ENCODE measurements around the gene CD200. TPM values are rescaled to one million over a fixed set of nuclear protein-coding genes. Genes with fewer than 3 reads are reported as not detected.

Gene CD200, protein sequence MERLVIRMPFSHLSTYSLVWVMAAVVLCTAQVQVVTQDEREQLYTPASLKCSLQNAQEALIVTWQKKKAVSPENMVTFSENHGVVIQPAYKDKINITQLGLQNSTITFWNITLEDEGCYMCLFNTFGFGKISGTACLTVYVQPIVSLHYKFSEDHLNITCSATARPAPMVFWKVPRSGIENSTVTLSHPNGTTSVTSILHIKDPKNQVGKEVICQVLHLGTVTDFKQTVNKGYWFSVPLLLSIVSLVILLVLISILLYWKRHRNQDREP
- 6.5 TPM for total RNA-seq
- long read RNA-seq, partial matches to known transcripts, result 0 of 7 reads
- long read RNA-seq, other reads (novel, unspliced or antisense), result 1 of 7 reads

DNA sequence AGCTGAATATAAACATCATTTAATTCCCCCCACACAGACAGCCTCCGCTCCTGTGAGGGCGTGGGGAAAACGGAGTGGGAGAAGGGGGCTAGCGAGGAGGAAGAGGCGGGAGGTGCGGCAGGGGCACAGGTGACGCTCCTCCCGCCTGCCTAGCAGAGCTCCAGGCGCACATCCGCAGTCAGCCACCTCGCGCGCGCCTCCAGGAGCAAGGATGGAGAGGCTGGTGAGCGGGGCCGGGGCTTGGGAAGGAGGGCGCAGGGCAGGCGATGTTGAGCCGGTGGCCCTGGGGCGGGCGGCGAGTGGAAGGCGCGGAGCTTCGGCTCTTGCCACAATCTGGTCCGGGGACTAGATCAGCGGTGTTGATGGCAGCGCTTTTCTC lies at the start of gene CD200:
CD200 (plus strand) TSS at position 155 of the 379 bp plus-strand sequence; CDS start at position 212, 57 bp downstream.
- peak within 1 kb of the TSS; percentile 32 for H3K27ac ChIP-seq
- no peaks in the 10 kb centered on the region for H3K36me3 ChIP-seq
- peak within 1 kb of the TSS; percentile 54 for H3K4me3 ChIP-seq
- H3K9me3 ChIP-seq, result no peaks in the 10 kb centered on the region
- TF ChIP-seq, protein P1, sequence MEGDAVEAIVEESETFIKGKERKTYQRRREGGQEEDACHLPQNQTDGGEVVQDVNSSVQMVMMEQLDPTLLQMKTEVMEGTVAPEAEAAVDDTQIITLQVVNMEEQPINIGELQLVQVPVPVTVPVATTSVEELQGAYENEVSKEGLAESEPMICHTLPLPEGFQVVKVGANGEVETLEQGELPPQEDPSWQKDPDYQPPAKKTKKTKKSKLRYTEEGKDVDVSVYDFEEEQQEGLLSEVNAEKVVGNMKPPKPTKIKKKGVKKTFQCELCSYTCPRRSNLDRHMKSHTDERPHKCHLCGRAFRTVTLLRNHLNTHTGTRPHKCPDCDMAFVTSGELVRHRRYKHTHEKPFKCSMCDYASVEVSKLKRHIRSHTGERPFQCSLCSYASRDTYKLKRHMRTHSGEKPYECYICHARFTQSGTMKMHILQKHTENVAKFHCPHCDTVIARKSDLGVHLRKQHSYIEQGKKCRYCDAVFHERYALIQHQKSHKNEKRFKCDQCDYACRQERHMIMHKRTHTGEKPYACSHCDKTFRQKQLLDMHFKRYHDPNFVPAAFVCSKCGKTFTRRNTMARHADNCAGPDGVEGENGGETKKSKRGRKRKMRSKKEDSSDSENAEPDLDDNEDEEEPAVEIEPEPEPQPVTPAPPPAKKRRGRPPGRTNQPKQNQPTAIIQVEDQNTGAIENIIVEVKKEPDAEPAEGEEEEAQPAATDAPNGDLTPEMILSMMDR (IDR thresholded peaks at IDR 0.05), result no peak
- DNase-seq (peak; percentile 72), ATAC-seq (peak; percentile 89)
- H3K27me3 ChIP-seq, result no peaks in the 10 kb centered on the region
- intact Hi-C loops (cut with DNase I), result no loop called here
- H3K4me1 ChIP-seq, result peaks cover 6% of the 10 kb centered on the region

DNA sequence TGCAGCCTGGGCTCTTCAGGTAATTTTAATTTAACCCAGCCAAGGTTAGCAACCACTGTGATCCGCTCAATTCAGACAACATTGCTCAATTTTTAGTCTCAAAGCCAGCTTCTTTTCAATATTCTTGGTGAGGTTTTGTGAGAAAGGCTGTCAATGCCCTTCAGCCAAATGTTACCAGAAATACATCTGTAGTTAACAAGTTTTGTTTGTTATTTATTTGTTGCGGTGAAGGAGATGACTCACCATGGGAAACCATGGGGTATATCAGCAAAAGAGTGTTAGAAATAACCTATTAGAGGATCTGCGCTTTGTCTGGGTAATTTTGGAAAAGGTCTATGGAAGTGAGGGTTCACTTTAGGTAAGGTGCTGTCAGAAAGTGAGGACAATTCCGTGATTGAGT lies 43.9 kb upstream of the CD200 start:
- no peaks in the 10 kb centered on the region for H3K9me3 ChIP-seq
- no peak for ATAC-seq
- TF ChIP-seq, protein P1 (IDR thresholded peaks at IDR 0.05), result no peak
- no peaks in the 10 kb centered on the region for H3K36me3 ChIP-seq
- H3K4me1 ChIP-seq, result peaks cover 3% of the 10 kb centered on the region
- H3K4me3 ChIP-seq, result no peak overlapping the region
- no peaks in the 10 kb centered on the region for H3K27me3 ChIP-seq
- intact Hi-C loops (cut with DNase I), result no loop called here
- DNase-seq, result no peak
- no peak overlapping the region for H3K27ac ChIP-seq

DNA sequence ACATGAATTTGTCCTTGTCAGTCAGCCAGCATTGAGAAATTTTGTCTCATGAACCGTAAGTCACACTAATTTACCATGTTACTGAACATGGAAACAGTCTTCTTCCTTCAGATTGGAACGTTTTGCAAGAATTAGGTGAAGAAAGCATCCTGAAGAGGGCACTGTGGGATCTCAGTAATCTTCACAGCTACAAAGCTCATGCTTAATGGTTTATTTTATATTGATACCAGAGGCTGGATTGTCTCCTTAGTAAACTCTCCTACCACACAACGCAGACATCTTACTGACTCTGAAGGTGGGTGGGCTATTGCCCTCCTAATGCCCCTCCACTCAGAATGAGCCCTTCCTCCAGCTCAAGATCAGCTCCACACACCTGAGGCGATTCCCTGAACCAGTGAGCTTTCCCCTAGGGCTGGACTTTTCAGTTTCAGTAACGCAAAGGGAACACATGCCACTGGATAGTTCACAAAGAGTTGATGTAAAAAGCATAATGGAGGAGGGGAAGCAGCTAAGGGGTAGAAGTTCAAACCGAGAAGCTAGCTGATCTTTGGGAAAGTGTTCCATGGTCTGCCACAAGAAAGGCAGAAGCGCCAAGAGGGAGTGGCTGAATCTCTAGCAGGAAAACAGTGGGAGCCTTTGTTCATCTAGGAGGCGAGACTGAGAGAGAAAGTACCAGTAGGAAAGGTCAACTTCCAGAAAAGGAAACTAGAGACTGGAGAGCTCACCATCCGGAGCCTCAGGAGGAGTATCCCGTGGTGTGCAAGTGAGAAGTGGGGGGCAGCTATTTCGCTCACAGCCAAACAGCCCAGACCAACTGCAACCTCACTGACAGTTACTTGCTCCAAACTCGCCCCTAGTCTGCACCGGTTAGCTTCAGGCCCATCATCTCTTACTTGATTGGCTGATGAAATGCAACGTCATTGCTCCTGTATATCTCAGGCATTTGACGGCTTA lies 39.3 kb upstream of the CD200 start, which contains the start of gene SLC9C1:
SLC9C1 (minus strand) TSS at position 849 of the 954 bp plus-strand sequence. CDS start 7,425 bp downstream, outside the sequence.
- TF ChIP-seq, protein P1 (IDR thresholded peaks at IDR 0.05), result peak; percentile 67
- peak; percentile 91 for ATAC-seq
- no peaks in the 10 kb centered on the region for H3K36me3 ChIP-seq
- peaks cover 3% of the 10 kb centered on the region for H3K4me1 ChIP-seq
- no peaks in the 10 kb centered on the region for H3K9me3 ChIP-seq
- H3K4me3 ChIP-seq, result peak within 1 kb of the TSS; percentile 48
- DNase-seq, result peak; percentile 36
- intact Hi-C loops (cut with DNase I), result no loop called here
- peak within 1 kb of the TSS; percentile 61 for H3K27ac ChIP-seq
- no peaks in the 10 kb centered on the region for H3K27me3 ChIP-seq

DNA sequence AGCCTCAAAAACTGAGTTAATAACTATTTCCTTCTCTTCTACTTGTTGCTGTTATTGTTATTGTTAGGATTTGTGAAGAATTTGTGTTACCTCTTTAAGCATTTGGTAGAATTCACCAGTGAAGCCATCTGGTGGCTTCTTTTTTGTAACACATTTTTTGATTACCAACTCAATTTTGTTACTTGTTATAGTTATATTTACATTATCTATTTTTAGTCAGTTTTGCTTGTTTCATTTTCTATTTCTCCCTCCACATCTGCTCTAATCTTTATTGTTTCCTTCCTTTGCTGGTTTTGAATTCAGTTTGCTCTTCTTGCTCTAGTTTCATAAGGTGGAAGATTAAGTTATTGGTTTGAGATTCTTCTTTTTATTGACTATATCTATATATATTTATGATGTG lies 35.2 kb upstream of the CD200 start:
- Histone ChIP-seq H3K4me1 (peaks cover 3% of the 10 kb centered on the region), H3K36me3 (no peaks in the 10 kb centered on the region), H3K27ac (no peak overlapping the region), H3K4me3 (no peak overlapping the region), H3K9me3 (no peaks in the 10 kb centered on the region), H3K27me3 (no peaks in the 10 kb centered on the region)
- no peak for ATAC-seq
- no peak for DNase-seq
- intact Hi-C loops (cut with DNase I), result no loop called here
- TF ChIP-seq, protein P1 (IDR thresholded peaks at IDR 0.05), result no peak

DNA sequence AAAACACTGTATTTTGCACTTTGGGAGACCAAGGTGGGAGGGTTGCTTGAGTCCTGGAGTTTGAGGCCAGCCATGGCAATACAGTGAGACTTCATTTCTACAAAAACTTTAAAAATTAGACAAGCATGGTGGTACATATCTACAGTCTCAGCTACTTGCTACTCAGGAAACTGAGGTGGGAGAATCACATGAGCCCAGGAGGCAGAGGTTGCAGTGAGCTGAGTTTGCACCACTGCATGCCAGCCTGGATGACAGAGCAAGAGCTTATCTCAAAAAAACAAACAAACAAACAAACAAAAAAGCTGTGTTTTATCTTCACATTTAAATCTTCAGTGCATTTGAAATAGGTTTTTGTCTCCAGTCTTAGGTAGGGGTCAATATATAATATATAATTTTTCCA lies 34.2 kb upstream of the CD200 start:
- intact Hi-C loops (cut with DNase I), result no loop called here
- Histone ChIP-seq H3K9me3 (no peaks in the 10 kb centered on the region), H3K27me3 (no peaks in the 10 kb centered on the region), H3K4me1 (peaks cover 3% of the 10 kb centered on the region), H3K27ac (no peak overlapping the region), H3K4me3 (no peak overlapping the region), H3K36me3 (no peaks in the 10 kb centered on the region)
- TF ChIP-seq, protein P1 (IDR thresholded peaks at IDR 0.05), result no peak
- DNase-seq (no peak), ATAC-seq (no peak)
